Hepatocyte (in vitro differentiated cells): ENCODE measurements around the gene NTF3.

Source experiments
- EZH2 ChIP-seq: fragments of 200-600 bp; sonication (generic); IDR thresholded peaks from 2 replicates; pipeline ENCODE4 v1.6.1; 2016; ENCODE audit warnings: antibody characterized with exemption, mild to moderate bottlenecking, borderline replicate concordance
- TF ChIP-seq, protein P1 (sequence below): fragments of 200-600 bp; sonication (generic); IDR thresholded peaks from 2 replicates; pipeline ENCODE4 v1.5.1; 2016; ENCODE audit warnings: antibody characterized with exemption, mild to moderate bottlenecking; ENCODE audit not compliant: poor library complexity

DNA sequence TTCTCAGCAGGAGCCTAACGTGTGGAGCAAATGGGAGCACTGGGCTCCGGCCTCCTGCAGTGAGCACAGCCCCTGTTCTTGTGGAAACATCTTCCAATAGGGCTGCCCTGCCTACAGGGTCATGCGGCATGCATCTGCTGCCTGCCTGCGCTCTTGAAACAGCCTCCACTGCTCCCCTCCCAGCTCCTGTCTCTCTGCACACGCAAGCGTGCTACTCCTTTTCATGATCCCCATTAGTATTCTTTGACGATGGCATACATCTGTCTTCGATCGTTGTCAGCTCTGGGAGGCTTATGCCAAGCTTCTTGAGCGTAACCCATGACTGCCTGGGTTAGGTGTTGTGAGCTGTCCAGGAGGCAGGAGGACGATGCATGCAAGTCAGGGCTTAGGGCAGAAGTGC lies 23.1 kb downstream of the NTF3 start:
- TF ChIP-seq EZH2 = no peak
- TF ChIP-seq, protein P1, sequence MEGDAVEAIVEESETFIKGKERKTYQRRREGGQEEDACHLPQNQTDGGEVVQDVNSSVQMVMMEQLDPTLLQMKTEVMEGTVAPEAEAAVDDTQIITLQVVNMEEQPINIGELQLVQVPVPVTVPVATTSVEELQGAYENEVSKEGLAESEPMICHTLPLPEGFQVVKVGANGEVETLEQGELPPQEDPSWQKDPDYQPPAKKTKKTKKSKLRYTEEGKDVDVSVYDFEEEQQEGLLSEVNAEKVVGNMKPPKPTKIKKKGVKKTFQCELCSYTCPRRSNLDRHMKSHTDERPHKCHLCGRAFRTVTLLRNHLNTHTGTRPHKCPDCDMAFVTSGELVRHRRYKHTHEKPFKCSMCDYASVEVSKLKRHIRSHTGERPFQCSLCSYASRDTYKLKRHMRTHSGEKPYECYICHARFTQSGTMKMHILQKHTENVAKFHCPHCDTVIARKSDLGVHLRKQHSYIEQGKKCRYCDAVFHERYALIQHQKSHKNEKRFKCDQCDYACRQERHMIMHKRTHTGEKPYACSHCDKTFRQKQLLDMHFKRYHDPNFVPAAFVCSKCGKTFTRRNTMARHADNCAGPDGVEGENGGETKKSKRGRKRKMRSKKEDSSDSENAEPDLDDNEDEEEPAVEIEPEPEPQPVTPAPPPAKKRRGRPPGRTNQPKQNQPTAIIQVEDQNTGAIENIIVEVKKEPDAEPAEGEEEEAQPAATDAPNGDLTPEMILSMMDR = no peak
